OCI-LY3 (cell line): ENCODE results near the gene KREMEN1.
A peak's percentile ranks its signal among the peaks of the same experiment; 100 is the strongest.

Source experiments
- H2AFZ ChIP-seq: fragments of 200-600, 300-600 bp; shearing (Covaris generic); 2 replicates; pipeline ENCODE4 v1.6.0; 2014; ENCODE audit warnings: antibody characterized with exemption, low read depth, low read length
- H3K27ac ChIP-seq: fragments of 200-600, 300-600 bp; sonication (generic); 2 replicates; pipeline ENCODE4 v1.5.1; 2014; ENCODE audit warnings: mild to moderate bottlenecking, low read length, moderate library complexity, mixed read lengths
- H3K27me3 ChIP-seq: fragments of 200-600, 300-600 bp; sonication (generic); 2 replicates; pipeline ENCODE4 v1.6.1; 2014; ENCODE audit warnings: low read depth, low read length, mixed read lengths
- H3K36me3 ChIP-seq: fragments of 200-600, 300-600 bp; sonication (generic); replicated peaks from 2 replicates; pipeline ENCODE3; 2014; ENCODE audit warnings: low read depth, low read length, mixed read lengths
- H3K4me1 ChIP-seq: fragments of 300-600, 200-600 bp; sonication (generic); 2 replicates; pipeline ENCODE4 v1.6.1; 2014; ENCODE audit warnings: low read length, mixed read lengths
- H3K4me2 ChIP-seq: fragments of 200-600, 300-600 bp; sonication (generic); 2 replicates; pipeline ENCODE4 v1.6.1; 2014; ENCODE audit warnings: low read length, mixed read lengths
- H3K4me3 ChIP-seq: fragments of 300-600, 200-600 bp; sonication (generic); 2 replicates; pipeline ENCODE4 v1.5.1; 2014; ENCODE audit warnings: antibody characterized with exemption, mild to moderate bottlenecking, low read length, moderate library complexity
- H3K79me2 ChIP-seq: fragments of 300-600, 200-600 bp; shearing (Covaris generic); 2 replicates; pipeline ENCODE4 v1.6.1; 2014; ENCODE audit warnings: mild to moderate bottlenecking, low read length, mixed read lengths
- H3K9ac ChIP-seq: fragments of 300-600, 200-600 bp; shearing (Covaris generic); 2 replicates; pipeline ENCODE4 v1.6.0; 2014; ENCODE audit warnings: mild to moderate bottlenecking, low read length, moderate library complexity
- H3K9me3 ChIP-seq: fragments of 200-600, 300-600 bp; shearing (Covaris generic); 2 replicates; pipeline ENCODE4 v1.6.1; 2014; ENCODE audit warnings: low read length, mixed read lengths; ENCODE audit not compliant: insufficient read depth
- H4K20me1 ChIP-seq: fragments of 200-600, 300-600 bp; sonication (generic); 2 replicates; pipeline ENCODE4 v1.6.1; 2016; ENCODE audit warnings: low read length, mixed read lengths; ENCODE audit not compliant: insufficient read depth
- EZH2phosphoT487 ChIP-seq: fragments of 200-600 bp; shearing (Covaris generic); IDR thresholded peaks from 2 replicates; pipeline ENCODE4 v1.6.1; 2018; ENCODE audit warnings: antibody characterized with exemption, mixed run types, low read depth
- TF ChIP-seq, protein P1 (sequence below): fragments of 200-600, 300-600 bp; sonication (generic); IDR thresholded peaks from 2 replicates; pipeline ENCODE4 v1.5.1; 2014; ENCODE audit warnings: antibody characterized with exemption, low read length, low read depth

Gene KREMEN1

GRCh38 chr22:29093030-29093429 is 20.2 kb downstream of the KREMEN1 start:
- no peak overlapping the region for H3K4me2 ChIP-seq
- H3K27me3 ChIP-seq, result peaks cover 24% of the 10 kb centered on the region
- no peak overlapping the region for H3K9ac ChIP-seq
- H3K27ac ChIP-seq, result no peak overlapping the region
- no peak overlapping the region for H3K4me3 ChIP-seq
- H3K4me1 ChIP-seq, result no peaks in the 10 kb centered on the region
- H3K9me3 ChIP-seq, result no peaks in the 10 kb centered on the region
- H3K36me3 ChIP-seq, result no peaks in the 10 kb centered on the region
- TF ChIP-seq, protein P1, sequence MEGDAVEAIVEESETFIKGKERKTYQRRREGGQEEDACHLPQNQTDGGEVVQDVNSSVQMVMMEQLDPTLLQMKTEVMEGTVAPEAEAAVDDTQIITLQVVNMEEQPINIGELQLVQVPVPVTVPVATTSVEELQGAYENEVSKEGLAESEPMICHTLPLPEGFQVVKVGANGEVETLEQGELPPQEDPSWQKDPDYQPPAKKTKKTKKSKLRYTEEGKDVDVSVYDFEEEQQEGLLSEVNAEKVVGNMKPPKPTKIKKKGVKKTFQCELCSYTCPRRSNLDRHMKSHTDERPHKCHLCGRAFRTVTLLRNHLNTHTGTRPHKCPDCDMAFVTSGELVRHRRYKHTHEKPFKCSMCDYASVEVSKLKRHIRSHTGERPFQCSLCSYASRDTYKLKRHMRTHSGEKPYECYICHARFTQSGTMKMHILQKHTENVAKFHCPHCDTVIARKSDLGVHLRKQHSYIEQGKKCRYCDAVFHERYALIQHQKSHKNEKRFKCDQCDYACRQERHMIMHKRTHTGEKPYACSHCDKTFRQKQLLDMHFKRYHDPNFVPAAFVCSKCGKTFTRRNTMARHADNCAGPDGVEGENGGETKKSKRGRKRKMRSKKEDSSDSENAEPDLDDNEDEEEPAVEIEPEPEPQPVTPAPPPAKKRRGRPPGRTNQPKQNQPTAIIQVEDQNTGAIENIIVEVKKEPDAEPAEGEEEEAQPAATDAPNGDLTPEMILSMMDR, result no peak
- no peak for TF ChIP-seq EZH2phosphoT487
- H4K20me1 ChIP-seq, result no peaks in the 10 kb centered on the region
- H3K79me2 ChIP-seq, result no peaks in the 10 kb centered on the region
- no peak overlapping the region for H2AFZ ChIP-seq

DNA sequence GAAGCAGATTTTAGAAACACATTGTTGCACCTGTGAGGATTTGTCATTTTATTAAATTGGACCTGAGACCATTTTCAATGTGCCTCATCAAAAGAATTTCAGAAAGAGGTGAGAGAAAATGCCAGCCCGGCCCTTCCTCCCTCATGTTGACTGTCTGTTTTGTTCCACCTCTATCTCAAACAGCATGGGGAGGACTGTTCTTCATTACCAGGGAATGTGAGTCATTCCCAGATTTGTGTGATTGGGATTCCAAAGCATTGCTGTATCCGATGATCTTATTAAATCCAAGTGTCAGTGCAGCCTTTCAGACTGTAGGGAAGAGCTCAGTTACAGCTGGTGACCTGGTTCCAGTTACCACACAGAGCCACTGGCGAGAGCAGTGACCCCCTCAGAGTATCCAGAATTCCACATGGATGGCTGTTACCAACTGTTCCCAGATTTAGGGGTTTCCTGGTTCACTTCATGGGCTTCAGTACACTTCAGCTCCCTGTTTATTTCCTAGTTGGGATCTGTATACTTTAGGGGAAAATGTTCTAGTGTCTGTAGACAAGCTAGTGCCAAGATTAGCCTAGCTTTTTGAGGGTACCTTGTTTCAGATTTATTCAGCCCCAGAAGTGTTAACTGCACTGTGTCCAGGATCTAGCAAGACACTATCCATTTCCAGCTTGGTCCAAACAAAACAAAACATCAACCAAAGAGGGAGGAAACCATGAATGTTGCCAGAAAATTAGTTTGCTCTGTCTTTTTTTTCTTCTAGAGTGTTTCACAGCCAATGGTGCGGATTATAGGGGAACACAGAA is 20.9 kb downstream of the KREMEN1 start:
- no peak overlapping the region for H2AFZ ChIP-seq
- H3K27me3 ChIP-seq, result peaks cover 23% of the 10 kb centered on the region
- TF ChIP-seq EZH2phosphoT487, result no peak
- TF ChIP-seq, protein P1, result no peak
- no peaks in the 10 kb centered on the region for H3K36me3 ChIP-seq
- no peaks in the 10 kb centered on the region for H3K9me3 ChIP-seq
- H3K9ac ChIP-seq, result no peak overlapping the region
- H3K79me2 ChIP-seq, result no peaks in the 10 kb centered on the region
- H3K4me3 ChIP-seq, result no peak overlapping the region
- no peaks in the 10 kb centered on the region for H4K20me1 ChIP-seq
- H3K27ac ChIP-seq, result no peak overlapping the region
- no peak overlapping the region for H3K4me2 ChIP-seq
- H3K4me1 ChIP-seq, result no peaks in the 10 kb centered on the region

GRCh38 chr22:29095459-29095858 is 22.6 kb downstream of the KREMEN1 start:
- no peak overlapping the region for H3K4me2 ChIP-seq
- TF ChIP-seq EZH2phosphoT487, result no peak
- TF ChIP-seq, protein P1, result no peak
- no peaks in the 10 kb centered on the region for H4K20me1 ChIP-seq
- H3K4me1 ChIP-seq, result no peaks in the 10 kb centered on the region
- H3K9me3 ChIP-seq, result no peaks in the 10 kb centered on the region
- no peak overlapping the region for H2AFZ ChIP-seq
- H3K36me3 ChIP-seq, result no peaks in the 10 kb centered on the region
- H3K9ac ChIP-seq, result no peak overlapping the region
- H3K27me3 ChIP-seq, result peaks cover 6% of the 10 kb centered on the region
- no peak overlapping the region for H3K27ac ChIP-seq
- H3K4me3 ChIP-seq, result no peak overlapping the region
- no peaks in the 10 kb centered on the region for H3K79me2 ChIP-seq

DNA sequence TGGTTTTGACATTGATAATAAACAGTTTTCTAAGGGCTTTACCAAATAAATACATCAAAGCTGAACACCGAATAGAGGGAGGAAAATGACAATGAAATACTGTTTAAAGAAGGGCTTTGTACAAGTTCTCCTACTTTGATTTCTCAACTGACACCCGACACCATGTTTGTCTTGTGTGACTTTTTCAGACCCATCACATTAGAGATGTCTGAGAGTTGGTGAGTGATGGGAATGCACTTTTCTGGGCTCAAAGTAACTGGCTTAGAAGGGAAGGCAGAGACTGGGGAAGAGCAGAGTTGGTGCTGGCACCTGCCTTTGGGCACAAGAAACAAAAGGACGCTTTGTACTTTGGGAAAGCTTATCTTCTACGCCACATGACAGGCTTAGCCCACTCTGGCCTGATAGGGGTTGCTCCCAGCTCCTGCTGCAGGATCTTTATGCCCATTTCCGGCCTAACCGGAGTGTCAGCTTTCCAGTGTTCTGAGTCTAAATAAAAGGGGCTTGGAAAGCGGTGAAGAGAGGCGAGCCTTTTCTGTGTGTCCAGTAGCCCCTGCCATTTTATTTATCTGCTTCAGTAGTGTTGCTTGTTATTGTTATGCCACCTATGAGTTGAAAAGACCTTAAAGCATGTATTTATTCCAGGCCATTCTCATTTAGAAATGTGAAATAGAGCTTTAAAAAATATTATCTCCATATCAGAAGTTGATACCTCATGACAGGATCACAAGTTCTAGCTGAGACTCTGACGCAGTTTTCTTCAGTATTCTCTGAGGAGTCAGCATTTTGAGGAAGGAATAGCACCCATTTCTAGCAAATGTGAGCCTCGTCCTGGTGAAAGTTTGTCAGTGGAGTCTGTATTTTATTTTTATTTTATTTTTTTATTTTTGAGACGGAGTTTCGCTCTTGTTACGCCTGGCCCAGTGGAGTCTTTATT is 24.2 kb downstream of the KREMEN1 start:
- Histone ChIP-seq H3K4me2 (no peak overlapping the region), H4K20me1 (no peaks in the 10 kb centered on the region), H3K27me3 (peaks cover under 1% of the 10 kb centered on the region), H3K36me3 (no peaks in the 10 kb centered on the region), H2AFZ (0 out of 2 replicates have a peak overlapping the region, but pooled peaks have one; percentile 6), H3K4me3 (no peak overlapping the region), H3K79me2 (no peaks in the 10 kb centered on the region), H3K27ac (no peak overlapping the region), H3K4me1 (no peaks in the 10 kb centered on the region), H3K9me3 (no peaks in the 10 kb centered on the region), H3K9ac (no peak overlapping the region)
- TF ChIP-seq, protein P1, result no peak
- no peak for TF ChIP-seq EZH2phosphoT487
